Measurements from ENCODE around the gene UNC5CL. TPM values are rescaled to one million over a fixed set of nuclear protein-coding genes. Genes with fewer than 3 reads are reported as not detected.
A peak's percentile ranks its signal among the peaks of the same experiment; 100 is the strongest.

UNC5CL gene
- total and polyA plus RNA-seq, 2 of the 8 experiments (the other 6 are each of a cell fraction or from before 2014, with no cell fraction given): 1.3 to 1.7 TPM

GRCh38 chr6:41045664-41046063 is 6.6 kb upstream of the UNC5CL start:
- no peak overlapping the region for H2BK20ac ChIP-seq (ENCODE audit: low read length)
- no peaks in the 10 kb centered on the region for H3K9me3 ChIP-seq (ENCODE audit: insufficient read depth in 2 of 2, low read depth in 1 of 2, low read length in 1 of 2)
- H3K4me2 ChIP-seq (ENCODE audit: insufficient read depth in 1 of 2, low read depth in 2 of 2, low read length in 2 of 2): no peak overlapping the region
- no peak overlapping the region for H3K23ac ChIP-seq (ENCODE audit: insufficient read length)
- H3K18ac ChIP-seq (ENCODE audit: extremely low read depth, low read length): no peak overlapping the region
- WGBS, 2 experiments (ENCODE audit: extremely low coverage in 1 of 2, insufficient coverage in 1 of 2, insufficient read length in 1 of 2, insufficient replicate concordance in 2 of 2, low coverage in 1 of 2, low lambda C conversion rate in 2 of 2, missing lambda C conversion rate in 1 of 2): 85% methylated on average over 5 of the region's 5 CpGs; no CpG with 5 or more reads in 1 of the 2 experiments
- H3K36me3 ChIP-seq (ENCODE audit: control insufficient read depth in 2 of 4, insufficient read depth in 4 of 4, low read length in 3 of 4): no peaks in the 10 kb centered on the region
- no peak for DNase-seq (ENCODE audit: low read depth in 1 of 2, low spot score in 2 of 2)
- H4K8ac ChIP-seq (ENCODE audit: extremely low read depth, insufficient read depth, low read length): 0 out of 2 replicates have a peak overlapping the region, but pooled peaks have one; percentile 12
- no peak overlapping the region for H3K56ac ChIP-seq (replicated peaks; ENCODE audit: insufficient read length, low read depth, low read length)
- no peaks in the 10 kb centered on the region for H3K23me2 ChIP-seq (ENCODE audit: low read depth, low read length)
- no peak overlapping the region for H2AFZ ChIP-seq (ENCODE audit: low read length)
- no peaks in the 10 kb centered on the region for H3K4me1 ChIP-seq (replicated peaks in 1 of 4; ENCODE audit: control insufficient read depth in 3 of 4, insufficient read depth in 4 of 4, low read length in 3 of 4)
- H2BK15ac ChIP-seq (ENCODE audit: low read length): no peak overlapping the region
- H2BK12ac ChIP-seq (ENCODE audit: low read depth, low read length): no peak overlapping the region
- H2AK5ac ChIP-seq (ENCODE audit: low read depth, low read length): no peak overlapping the region
- H3K79me2 ChIP-seq (ENCODE audit: control insufficient read depth in 1 of 2, insufficient read depth in 2 of 2, low read length in 2 of 2): no peaks in the 10 kb centered on the region
- H4K91ac ChIP-seq (replicated peaks; ENCODE audit: insufficient read length, low read length): no peak overlapping the region
- H3K9ac ChIP-seq (replicated peaks in 1 of 4; ENCODE audit: extremely low read depth in 1 of 4, low read depth in 3 of 4, low read length in 3 of 4): no peak overlapping the region
- no peak overlapping the region for H2BK120ac ChIP-seq (replicated peaks; ENCODE audit: low read depth, low read length)
- H3K14ac ChIP-seq (ENCODE audit: insufficient read length): no peak overlapping the region
- no peaks in the 10 kb centered on the region for H3K79me1 ChIP-seq (ENCODE audit: low read depth, low read length)
- CTCF ChIA-PET (ENCODE audit: partially characterized antibody): interaction anchor here (0.9 to 2.5 kb wide), 11 partner anchors 9 to 157 kb away, joined by 3 to 15 read pairs (median 4); partner anchors contain the start of gene NFYA
- no peaks in the 10 kb centered on the region for H4K20me1 ChIP-seq (replicated peaks in 1 of 2; ENCODE audit: control insufficient read depth in 1 of 2, insufficient read depth in 2 of 2, low read length in 2 of 2)
- POLR2A ChIA-PET (ENCODE audit: partially characterized antibody): interaction anchor here (1.0 kb wide), 1 partner anchor 11 kb away, joined by 5 read pairs; no protein-coding TSS in a partner anchor
- H3K4me3 ChIP-seq (ENCODE audit: extremely low read depth in 1 of 4, insufficient read depth in 2 of 4, low read depth in 3 of 4, low read length in 4 of 4): no peak overlapping the region
- H3K27me3 ChIP-seq (replicated peaks in 1 of 4; ENCODE audit: control insufficient read depth in 3 of 4, extremely low read depth in 1 of 4, insufficient read depth in 3 of 4, low read length in 3 of 4): no peaks in the 10 kb centered on the region
- H3K4ac ChIP-seq (replicated peaks; ENCODE audit: insufficient read length, low read depth, low read length): no peak overlapping the region
- TF ChIP-seq EZH2 (IDR thresholded peaks at IDR 0.05; ENCODE audit: low read depth, low read length, severe bottlenecking) (no peak), ATF3 (IDR thresholded peaks at IDR 0.05; ENCODE audit: insufficient read depth, low read depth, low read length) (no peak), POLR2AphosphoS5 (IDR thresholded peaks at IDR 0.05; ENCODE audit: low read depth, low read length) (no peak), HDAC2 (IDR thresholded peaks at IDR 0.05; ENCODE audit: borderline replicate concordance in 1 of 2, low read depth in 2 of 2, low read length in 2 of 2) (no peak), TBP (IDR thresholded peaks at IDR 0.05; ENCODE audit: low read depth, low read length) (no peak), HDAC6 (IDR thresholded peaks at IDR 0.05; ENCODE audit: low read depth, low read length) (no peak), CHD1 (IDR thresholded peaks at IDR 0.05; ENCODE audit: low read depth, low read length) (no peak), MAX (IDR thresholded peaks at IDR 0.05) (no peak), RNF2 (IDR thresholded peaks at IDR 0.05; ENCODE audit: borderline replicate concordance, low read depth, low read length, missing control alignments, poor library complexity, severe bottlenecking) (no peak), SUZ12 (IDR thresholded peaks at IDR 0.05; ENCODE audit: low read length) (no peak)
- no peak for FAIRE-seq
- H4K5ac ChIP-seq (ENCODE audit: insufficient read length, low read depth, low read length): no peak overlapping the region
- no peak overlapping the region for H3K27ac ChIP-seq (ENCODE audit: low read depth, low read length)
- no peak overlapping the region for H2BK5ac ChIP-seq (ENCODE audit: low read depth, low read length)

All from H1 (cell line).